GM21526 (cell line): ENCODE measurements around the gene DTNBP1.

Source experiments
- ATAC-seq: cut with Tn5 transposase; IDR thresholded peaks from one replicate; pipeline ENCODE4 v1.9.1; 2021; ENCODE audit warnings: moderate library complexity; ENCODE audit not compliant: unreplicated experiment, low FRiP score

The DTNBP1 gene

GRCh38 chr6:15518878-15519277 is 143.9 kb downstream of the DTNBP1 start:
- ATAC-seq, result no peak

GRCh38 chr6:15518057-15518456 is 144.8 kb downstream of the DTNBP1 start:
- no peak for ATAC-seq

- no peak for ATAC-seq
Measured at GRCh38 chr6:15517600-15517999, 145.2 kb downstream of the DTNBP1 start.

GRCh38 chr6:15516923-15517560 is 145.8 kb downstream of the DTNBP1 start:
- no peak for ATAC-seq

- no peak for ATAC-seq
Measured at GRCh38 chr6:15516378-15516777, 146.4 kb downstream of the DTNBP1 start.

- no peak for ATAC-seq
Measured at GRCh38 chr6:15515660-15516375, 147.0 kb downstream of the DTNBP1 start.

GRCh38 chr6:15515226-15515625 is 147.6 kb downstream of the DTNBP1 start:
- no peak for ATAC-seq

GRCh38 chr6:15513801-15514711 is 148.8 kb downstream of the DTNBP1 start:
- no peak for ATAC-seq

- ATAC-seq, result no peak
Measured at GRCh38 chr6:15513131-15513771, 149.6 kb downstream of the DTNBP1 start.

GRCh38 chr6:15512721-15513120 is 150.1 kb downstream of the DTNBP1 start:
- no peak for ATAC-seq

GRCh38 chr6:15512126-15512525 is 150.7 kb downstream of the DTNBP1 start:
- no peak for ATAC-seq

GRCh38 chr6:15511248-15512125 is 151.3 kb downstream of the DTNBP1 start:
- no peak for ATAC-seq

- no peak for ATAC-seq
Measured at GRCh38 chr6:15510536-15511247, 152.1 kb downstream of the DTNBP1 start.

- no peak for ATAC-seq
Measured at GRCh38 chr6:15510121-15510520, 152.7 kb downstream of the DTNBP1 start.

- ATAC-seq, result no peak
Measured at GRCh38 chr6:15509335-15509933, 153.4 kb downstream of the DTNBP1 start.

GRCh38 chr6:15508931-15509330 is 153.9 kb downstream of the DTNBP1 start:
- ATAC-seq, result no peak

GRCh38 chr6:15508441-15508871 is 154.4 kb downstream of the DTNBP1 start:
- no peak for ATAC-seq

- ATAC-seq, result no peak
Measured at GRCh38 chr6:15507746-15508145, 155.1 kb downstream of the DTNBP1 start.

- ATAC-seq, result no peak
Measured at GRCh38 chr6:15507221-15507620, 155.6 kb downstream of the DTNBP1 start.
